ENCODE results near the gene PLSCR5. TPM values are rescaled to one million over a fixed set of nuclear protein-coding genes. Genes with fewer than 3 reads are reported as not detected.

Gene PLSCR5
- total RNA-seq, 1 experiment from 2014 or later: not detected

- Histone ChIP-seq H3K27ac (ENCODE audit: low read length) (peak overlapping the region; percentile 51; the same call in 1 of the 2 replicates), H3K4me3 (ENCODE audit: low read depth in 2 of 2, low read length in 2 of 2) (no peak overlapping the region), H3K36me3 (ENCODE audit: control insufficient read depth, insufficient read depth, low read length) (0 out of 2 replicates have a peak, but pooled peaks cover 2% of the 10 kb centered on the region), H3K4me1 (ENCODE audit: control insufficient read depth, insufficient read depth, low read length) (peaks cover 22% of the 10 kb centered on the region), H3K27me3 (ENCODE audit: control insufficient read depth, insufficient read depth, low read length) (no peaks in the 10 kb centered on the region), H3K9me3 (ENCODE audit: control insufficient read depth, insufficient read depth, low read depth, low read length) (no peaks in the 10 kb centered on the region)
- POLR2A ChIA-PET: no interaction called here
- CTCF ChIA-PET: no interaction called here
- intact Hi-C loops (cut with micrococcal nuclease; ENCODE audit: unreplicated experiment): no loop called here
- ATAC-seq (no peak), DNase-seq (ENCODE audit: low read depth, low spot score) (no peak)
- in situ Hi-C loops (cut with HindIII; ENCODE audit: low pct_unique_long_range_greater_than_20kb, low sequenced_read_pairs): no loop called here
- TF ChIP-seq REST (IDR thresholded peaks at IDR 0.05; ENCODE audit: insufficient read depth in 1 of 2, low read depth in 2 of 2, low read length in 1 of 2) (no peak), TCF7L2 (IDR thresholded peaks at IDR 0.05; ENCODE audit: low read depth, low read length) (no peak), SIN3A (IDR thresholded peaks at IDR 0.05; ENCODE audit: borderline replicate concordance, insufficient read depth, low read depth, low read length) (no peak), POLR2AphosphoS5 (IDR thresholded peaks at IDR 0.05; ENCODE audit: low read depth, low read length) (no peak), CTCF (IDR thresholded peaks at IDR 0.05) (no peak)
- BruUV-seq (replicated peaks): no TSS peak
Measured at GRCh38 chr3:146540978-146541377, 64.2 kb downstream of the PLSCR5 start.

GRCh38 chr3:146540236-146540635 is 64.9 kb downstream of the PLSCR5 start:
- H3K4me1 ChIP-seq (ENCODE audit: control insufficient read depth, insufficient read depth, low read length): peaks cover 21% of the 10 kb centered on the region
- ChIA-PET POLR2A (no interaction called here), CTCF (no interaction called here)
- DNase-seq (ENCODE audit: low read depth, low spot score) (no peak), ATAC-seq (no peak)
- BruUV-seq (replicated peaks): no TSS peak
- H3K4me3 ChIP-seq (ENCODE audit: low read depth in 2 of 2, low read length in 2 of 2): no peak overlapping the region
- TF ChIP-seq TCF7L2 (IDR thresholded peaks at IDR 0.05; ENCODE audit: low read depth, low read length): no peak
- TF ChIP-seq POLR2AphosphoS5 (IDR thresholded peaks at IDR 0.05; ENCODE audit: low read depth, low read length): no peak
- TF ChIP-seq REST (IDR thresholded peaks at IDR 0.05; ENCODE audit: insufficient read depth in 1 of 2, low read depth in 2 of 2, low read length in 1 of 2): no peak
- no peak for TF ChIP-seq SIN3A (IDR thresholded peaks at IDR 0.05; ENCODE audit: borderline replicate concordance, insufficient read depth, low read depth, low read length)
- TF ChIP-seq CTCF (IDR thresholded peaks at IDR 0.05): no peak
- H3K27me3 ChIP-seq (ENCODE audit: control insufficient read depth, insufficient read depth, low read length): no peaks in the 10 kb centered on the region
- H3K9me3 ChIP-seq (ENCODE audit: control insufficient read depth, insufficient read depth, low read depth, low read length): no peaks in the 10 kb centered on the region
- peaks cover 2% of the 10 kb centered on the region; the same call in 1 of the 2 replicates for H3K36me3 ChIP-seq (ENCODE audit: control insufficient read depth, insufficient read depth, low read length)
- in situ Hi-C loops (cut with HindIII; ENCODE audit: low pct_unique_long_range_greater_than_20kb, low sequenced_read_pairs): no loop called here
- H3K27ac ChIP-seq (ENCODE audit: low read length): peak overlapping the region; percentile 0; the same call in 1 of the 2 replicates
- intact Hi-C loops (cut with micrococcal nuclease; ENCODE audit: unreplicated experiment): no loop called here

Data from Panc1 (cell line).